ENCODE results near the gene STAB1. TPM values are rescaled to one million over a fixed set of nuclear protein-coding genes. Genes with fewer than 3 reads are reported as not detected.

The STAB1 gene
- total RNA-seq, 3 donors from 2014 or later: 47.7 to 149 (median 55.4) TPM

- H3K27ac ChIP-seq: no peak overlapping the region
- intact Hi-C loops (cut with DNase I; ENCODE audit: low total_unique reads): no loop called here
- H3K27me3 ChIP-seq: no peaks in the 10 kb centered on the region
- H3K4me1 ChIP-seq: no peaks in the 10 kb centered on the region
- no peak for TF ChIP-seq POLR2A (IDR thresholded peaks at IDR 0.05)
- TF ChIP-seq POLR2AphosphoS5 (IDR thresholded peaks at IDR 0.05): no peak
- no peak overlapping the region for H3K4me3 ChIP-seq
- DNase-seq (ENCODE audit: low spot score in 2 of 2): no peak
- no peaks in the 10 kb centered on the region for H3K36me3 ChIP-seq
- no peaks in the 10 kb centered on the region for H3K9me3 ChIP-seq
Measured at GRCh38 chr3:52555056-52555455, 59.9 kb downstream of the STAB1 start.

DNA sequence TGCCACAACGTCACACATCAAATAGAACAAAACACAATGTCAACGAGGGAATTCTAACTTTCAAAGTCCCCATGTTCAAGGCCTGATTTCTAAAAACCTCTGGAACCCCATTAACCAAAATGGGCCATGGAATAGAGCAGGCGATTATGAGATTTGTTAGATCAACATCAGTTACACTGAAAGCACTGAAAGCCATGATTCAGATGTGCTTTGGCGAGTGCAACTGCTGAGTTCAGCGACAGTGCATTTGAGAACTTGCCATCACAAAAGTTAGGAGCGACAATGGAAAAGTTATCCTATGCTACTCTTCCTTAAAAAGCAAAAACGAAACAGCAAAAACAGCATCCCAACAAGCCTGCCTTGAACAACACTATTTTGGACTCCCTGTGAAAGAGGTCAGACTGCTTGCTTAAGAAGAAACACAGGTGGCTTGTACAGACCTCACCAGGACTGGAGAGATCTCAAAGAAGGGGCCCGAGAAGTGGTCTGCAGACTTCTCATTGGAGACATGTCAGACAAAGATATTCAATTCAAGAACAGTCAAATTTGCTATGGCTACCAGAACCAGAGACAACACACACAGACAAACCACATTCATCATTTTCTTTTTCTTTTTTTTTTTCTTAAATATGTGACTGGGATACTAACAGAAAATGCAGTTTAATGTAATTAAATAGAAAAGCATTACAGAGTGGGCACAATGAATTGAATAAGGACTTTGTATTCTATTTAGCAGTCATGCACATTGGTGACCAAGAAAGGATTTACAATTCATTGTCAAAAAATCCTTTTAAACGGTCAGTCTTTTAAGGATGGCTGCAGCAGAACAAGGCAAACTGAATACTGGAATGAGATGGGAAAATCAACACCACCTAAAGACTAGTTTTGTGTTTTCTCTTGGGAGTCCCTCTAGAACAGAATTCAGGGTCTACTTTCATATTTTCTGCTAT, 62.1 kb downstream of the STAB1 start:
- H3K9me3 ChIP-seq: no peaks in the 10 kb centered on the region
- no peak overlapping the region for H3K27ac ChIP-seq
- H3K27me3 ChIP-seq: no peaks in the 10 kb centered on the region
- TF ChIP-seq POLR2A (IDR thresholded peaks at IDR 0.05): no peak
- TF ChIP-seq CTCF (IDR thresholded peaks at IDR 0.05): no peak
- TF ChIP-seq POLR2AphosphoS5 (IDR thresholded peaks at IDR 0.05): no peak
- no peak for DNase-seq (ENCODE audit: low spot score in 2 of 2)
- H3K4me3 ChIP-seq: no peak overlapping the region
- intact Hi-C loops (cut with DNase I; ENCODE audit: low total_unique reads): no loop called here
- H3K36me3 ChIP-seq: no peaks in the 10 kb centered on the region
- no peaks in the 10 kb centered on the region for H3K4me1 ChIP-seq

- DNase-seq (ENCODE audit: low spot score in 2 of 2): no peak
- no peak overlapping the region for H3K27ac ChIP-seq
- H3K4me3 ChIP-seq: no peak overlapping the region
- H3K4me1 ChIP-seq: no peaks in the 10 kb centered on the region
- intact Hi-C loops (cut with DNase I; ENCODE audit: low total_unique reads): no loop called here
- no peaks in the 10 kb centered on the region for H3K9me3 ChIP-seq
- no peaks in the 10 kb centered on the region for H3K27me3 ChIP-seq
- TF ChIP-seq CTCF (IDR thresholded peaks at IDR 0.05) (no peak), POLR2A (IDR thresholded peaks at IDR 0.05) (no peak), POLR2AphosphoS5 (IDR thresholded peaks at IDR 0.05) (no peak)
- no peaks in the 10 kb centered on the region for H3K36me3 ChIP-seq
Measured at GRCh38 chr3:52558436-52558835, 63.3 kb downstream of the STAB1 start.

- Histone ChIP-seq H3K4me3 (no peak overlapping the region), H3K27me3 (no peaks in the 10 kb centered on the region), H3K27ac (no peak overlapping the region), H3K36me3 (no peaks in the 10 kb centered on the region), H3K4me1 (no peaks in the 10 kb centered on the region), H3K9me3 (no peaks in the 10 kb centered on the region)
- intact Hi-C loops (cut with DNase I; ENCODE audit: low total_unique reads): no loop called here
- no peak for DNase-seq (ENCODE audit: low spot score in 2 of 2)
- TF ChIP-seq POLR2AphosphoS5 (IDR thresholded peaks at IDR 0.05) (no peak), POLR2A (IDR thresholded peaks at IDR 0.05) (no peak), CTCF (IDR thresholded peaks at IDR 0.05) (no peak)
Measured at GRCh38 chr3:52561028-52561747, 66.0 kb downstream of the STAB1 start.

DNA sequence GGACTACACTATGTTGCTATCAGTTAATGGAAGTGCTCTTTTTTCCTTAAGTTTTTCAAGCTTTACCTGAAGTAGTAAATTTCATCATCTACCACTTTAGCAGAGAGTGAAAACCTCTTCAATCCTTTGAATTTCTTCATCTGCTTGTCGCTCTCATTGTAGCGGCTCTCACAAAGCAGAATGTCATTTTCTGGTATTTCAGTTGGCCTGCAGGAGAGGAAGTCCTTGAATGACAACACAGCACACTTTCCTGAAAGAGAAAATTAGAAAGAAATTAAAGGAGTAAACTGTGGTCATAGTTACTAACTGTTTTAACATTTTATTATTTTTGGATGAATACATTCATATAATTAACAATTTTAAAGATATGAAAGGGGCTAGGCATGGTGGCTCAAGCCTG, 68.8 kb downstream of the STAB1 start:
- Histone ChIP-seq H3K27me3 (no peaks in the 10 kb centered on the region), H3K36me3 (no peaks in the 10 kb centered on the region), H3K27ac (no peak overlapping the region), H3K9me3 (no peaks in the 10 kb centered on the region), H3K4me1 (no peaks in the 10 kb centered on the region), H3K4me3 (no peak overlapping the region)
- intact Hi-C loops (cut with DNase I; ENCODE audit: low total_unique reads): no loop called here
- no peak for DNase-seq (ENCODE audit: low spot score in 2 of 2)
- TF ChIP-seq POLR2AphosphoS5 (IDR thresholded peaks at IDR 0.05) (no peak), POLR2A (IDR thresholded peaks at IDR 0.05) (no peak), CTCF (IDR thresholded peaks at IDR 0.05) (no peak)

Data from breast epithelium (tissue), 4 donors.